Fibroblast of villous mesenchyme (primary cell): ENCODE results near the gene IGFBP3. TPM values are rescaled to one million over a fixed set of nuclear protein-coding genes. Genes with fewer than 3 reads are reported as not detected.

Experiments
- DNase-seq: peaks from one replicate; pipeline ENCODE4 v3.0.0-alpha.2; 2010; ENCODE audit warnings: low read depth
- H3K4me3 ChIP-seq: 2 replicates; pipeline ENCODE4 v1.5.1; 2011; ENCODE audit warnings: low read depth, mild to moderate bottlenecking, low read length
- total RNA-seq: library from RNA; depleted of rRNA; stranded (reverse); fragments of >200 nt; gene quantifications from 2 replicates; pipeline ENCODE4 v1.2.3, GENCODE V29; 2012
- TF ChIP-seq, protein P1 (sequence below): IDR thresholded peaks from 2 replicates; pipeline ENCODE4 v1.5.1; 2012; ENCODE audit warnings: low read depth, mild to moderate bottlenecking, low read length; ENCODE audit not compliant: insufficient read depth

IGFBP3 gene
- total RNA-seq, 1 donor = 88.5 TPM

DNA sequence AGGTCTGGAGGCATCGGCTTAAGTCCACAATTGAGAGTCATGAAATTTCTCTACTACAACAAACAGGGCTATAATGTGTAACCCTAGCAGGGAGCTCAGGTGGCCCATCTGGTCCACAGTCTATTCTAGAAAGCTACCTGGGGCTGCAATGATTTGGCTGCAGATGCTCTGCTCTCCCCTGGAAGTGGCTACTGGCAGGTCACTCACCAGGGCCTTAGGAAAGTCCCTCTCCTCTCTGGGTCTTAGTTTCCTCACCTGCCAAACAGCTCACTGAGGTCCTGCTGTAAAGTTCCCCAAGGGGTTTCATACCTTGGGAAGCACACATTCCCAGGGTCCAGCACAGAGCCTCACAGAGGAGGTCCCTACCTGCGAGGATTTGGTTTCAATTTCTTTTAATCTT lies 2.5 kb downstream of the IGFBP3 start:
- DNase-seq = no peak
- H3K4me3 ChIP-seq = peak overlapping the region; percentile 87
- TF ChIP-seq, protein P1, sequence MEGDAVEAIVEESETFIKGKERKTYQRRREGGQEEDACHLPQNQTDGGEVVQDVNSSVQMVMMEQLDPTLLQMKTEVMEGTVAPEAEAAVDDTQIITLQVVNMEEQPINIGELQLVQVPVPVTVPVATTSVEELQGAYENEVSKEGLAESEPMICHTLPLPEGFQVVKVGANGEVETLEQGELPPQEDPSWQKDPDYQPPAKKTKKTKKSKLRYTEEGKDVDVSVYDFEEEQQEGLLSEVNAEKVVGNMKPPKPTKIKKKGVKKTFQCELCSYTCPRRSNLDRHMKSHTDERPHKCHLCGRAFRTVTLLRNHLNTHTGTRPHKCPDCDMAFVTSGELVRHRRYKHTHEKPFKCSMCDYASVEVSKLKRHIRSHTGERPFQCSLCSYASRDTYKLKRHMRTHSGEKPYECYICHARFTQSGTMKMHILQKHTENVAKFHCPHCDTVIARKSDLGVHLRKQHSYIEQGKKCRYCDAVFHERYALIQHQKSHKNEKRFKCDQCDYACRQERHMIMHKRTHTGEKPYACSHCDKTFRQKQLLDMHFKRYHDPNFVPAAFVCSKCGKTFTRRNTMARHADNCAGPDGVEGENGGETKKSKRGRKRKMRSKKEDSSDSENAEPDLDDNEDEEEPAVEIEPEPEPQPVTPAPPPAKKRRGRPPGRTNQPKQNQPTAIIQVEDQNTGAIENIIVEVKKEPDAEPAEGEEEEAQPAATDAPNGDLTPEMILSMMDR = no peak

DNA sequence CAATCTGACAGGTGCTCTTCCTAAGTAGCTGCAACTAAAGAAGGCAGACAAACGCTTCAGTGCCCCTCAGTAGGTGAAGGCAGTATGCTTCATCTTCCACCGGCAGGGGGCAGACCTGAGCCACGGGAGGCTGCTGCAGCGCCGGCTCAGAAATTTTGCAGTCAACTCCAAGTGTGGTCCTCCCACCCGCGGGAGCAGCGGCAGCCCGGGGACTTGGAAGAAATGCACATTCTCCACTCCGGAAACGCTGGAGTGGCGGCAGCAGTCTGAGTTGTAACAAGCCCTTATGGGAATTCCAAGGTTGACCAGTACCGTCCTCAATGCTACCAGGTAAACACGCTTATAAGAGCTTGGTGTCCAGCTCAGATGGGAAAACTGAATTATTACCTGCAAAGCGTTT lies 3.4 kb downstream of the IGFBP3 start:
- peak; percentile 78 for DNase-seq
- TF ChIP-seq, protein P1 = peak; percentile 94
- H3K4me3 ChIP-seq = peak overlapping the region; percentile 87

DNA sequence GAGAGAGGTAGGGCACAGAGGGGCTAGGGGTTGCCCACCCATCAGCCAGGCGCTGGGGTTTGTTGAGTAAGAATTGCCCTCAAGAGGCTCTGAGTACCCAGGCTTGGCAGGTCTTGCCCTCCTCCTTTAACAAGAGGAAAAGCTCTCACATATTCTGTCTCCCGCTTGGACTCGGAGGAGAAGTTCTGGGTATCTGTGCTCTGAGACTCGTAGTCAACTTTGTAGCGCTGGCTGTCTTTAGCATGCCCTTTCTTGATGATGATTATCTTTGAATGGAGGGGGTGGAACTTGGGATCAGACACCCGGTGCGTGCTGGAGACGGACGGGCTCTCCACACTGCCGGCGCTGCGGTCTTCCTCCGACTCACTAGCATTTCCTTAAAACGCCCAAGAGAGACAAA lies 4.0 kb downstream of the IGFBP3 start:
- DNase-seq = no peak
- TF ChIP-seq, protein P1 = no peak
- H3K4me3 ChIP-seq = peak overlapping the region; percentile 23

DNA sequence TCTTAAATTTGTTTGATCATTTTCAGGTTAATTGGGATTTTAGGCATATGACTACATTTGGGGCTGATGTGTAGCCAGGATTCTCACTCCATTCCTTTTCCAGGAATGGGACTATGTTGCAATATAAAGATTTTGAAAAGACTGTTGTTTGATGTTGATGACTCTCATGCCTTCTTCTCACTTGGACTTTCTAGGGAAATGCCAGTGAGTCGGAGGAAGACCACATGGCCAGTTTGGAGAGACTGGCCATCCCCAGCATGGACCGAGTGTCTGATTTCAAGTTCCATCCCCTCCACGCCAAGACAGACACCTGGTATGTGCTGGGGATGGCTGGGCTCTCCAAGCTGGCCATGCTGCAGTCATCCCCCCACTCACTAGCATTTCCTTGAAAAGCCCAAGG lies 5.5 kb downstream of the IGFBP3 start:
- TF ChIP-seq, protein P1 = no peak
- no peak overlapping the region for H3K4me3 ChIP-seq
- DNase-seq = no peak

DNA sequence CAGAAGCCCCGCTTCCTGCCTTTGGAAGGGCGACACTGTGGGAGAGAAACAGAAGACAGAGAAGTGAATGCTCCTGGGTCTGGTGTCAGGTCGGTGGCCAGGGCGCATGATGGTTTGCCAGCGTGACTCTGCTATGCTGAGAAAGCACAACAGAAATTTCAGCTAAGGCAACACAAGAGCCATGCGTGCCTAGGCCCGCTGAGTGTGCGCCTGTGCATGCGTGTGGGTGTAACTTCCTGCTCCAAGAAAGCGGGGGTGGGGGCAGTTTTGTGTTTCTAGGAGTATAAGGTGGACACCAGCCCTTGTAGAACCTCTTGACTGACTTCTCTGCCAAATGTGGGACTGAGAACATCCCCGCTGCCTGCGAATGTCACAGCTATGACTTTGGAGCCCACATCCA lies 6.2 kb downstream of the IGFBP3 start:
- TF ChIP-seq, protein P1 = no peak
- no peak overlapping the region for H3K4me3 ChIP-seq
- DNase-seq = no peak

DNA sequence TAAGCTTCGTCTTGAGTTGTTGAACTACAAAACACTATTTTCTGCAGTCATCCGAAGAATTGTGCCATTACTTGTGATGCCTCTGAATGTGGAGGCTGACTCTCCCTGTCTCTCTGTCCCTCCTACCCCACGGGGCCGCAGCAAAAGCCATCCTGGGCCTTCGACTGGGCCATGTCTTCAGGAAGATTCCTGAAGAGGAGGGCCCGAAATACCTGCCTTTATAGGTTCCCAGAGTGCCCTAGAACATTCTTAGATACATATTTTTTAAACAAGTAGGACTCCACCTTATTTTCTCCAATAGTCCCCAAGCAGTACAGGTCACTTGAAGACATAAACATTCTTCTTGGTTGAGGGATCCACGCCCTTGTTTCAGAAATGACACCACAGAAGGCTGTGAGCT lies 8.1 kb downstream of the IGFBP3 start:
- H3K4me3 ChIP-seq = no peak overlapping the region
- DNase-seq = no peak
- TF ChIP-seq, protein P1 = no peak

DNA sequence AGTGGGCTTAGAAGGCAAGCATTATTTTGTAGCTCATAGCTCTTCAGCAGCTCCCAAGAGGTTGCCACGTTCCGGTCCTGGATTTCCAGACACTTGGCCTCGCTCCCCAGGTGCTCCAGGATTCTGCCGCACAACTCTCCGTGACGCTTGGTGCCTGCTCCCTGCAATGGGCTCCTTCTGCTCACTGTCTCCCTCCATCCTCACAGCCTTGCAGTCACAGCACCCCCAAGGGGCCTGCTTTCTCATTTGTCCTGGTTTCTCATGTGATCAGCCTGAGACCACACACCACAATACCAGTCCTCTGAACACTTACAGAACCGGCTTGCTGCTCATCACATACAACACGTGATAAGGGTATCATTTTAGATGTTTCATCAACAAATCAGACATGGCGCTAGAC lies 9.8 kb downstream of the IGFBP3 start:
- DNase-seq = peak; percentile 51
- TF ChIP-seq, protein P1 = no peak
- no peak overlapping the region for H3K4me3 ChIP-seq
